Gastroesophageal sphincter (tissue), 4 donors: ENCODE measurements around the gene IRS2. TPM values are rescaled to one million over a fixed set of nuclear protein-coding genes. Genes with fewer than 3 reads are reported as not detected.

ENCODE experiments used
- ATAC-seq: fragments of 150-250 bp; one replicate; pipeline ENCODE4 v1.9.1; 2016; ENCODE audit warnings: mild to moderate bottlenecking, moderate library complexity
- H3K27ac ChIP-seq, 4 donors: fragments of 200-600 bp; sonication (generic) in 3 of 4; 1 replicate in 3 of 4; 2 replicates in 1 of 4; pipeline ENCODE4 v1.5.1; 2016 to 2019
- H3K27me3 ChIP-seq: fragments of 200-600 bp; sonication (generic); one replicate; pipeline ENCODE4 v1.5.1; 2019
- H3K36me3 ChIP-seq, 2 donors: fragments of 200-600 bp; sonication (generic); one replicate each; pipeline ENCODE4 v1.5.1; 2019; ENCODE audit warnings: control low read depth in 1 of 2
- H3K4me1 ChIP-seq, 3 donors: fragments of 200-600 bp; sonication (generic); 1 replicate in 2 of 3; 2 replicates in 1 of 3; pipeline ENCODE4 v1.5.1; 2016 to 2019; ENCODE audit warnings: control low read depth in 2 of 3
- H3K4me3 ChIP-seq, 2 donors: fragments of 200-600 bp; sonication (generic); one replicate each; pipeline ENCODE4 v1.5.1; 2019; ENCODE audit warnings: mild to moderate bottlenecking in 1 of 2, moderate library complexity in 1 of 2
- H3K9me3 ChIP-seq, 3 donors: fragments of 200-600 bp; sonication (generic); one replicate each; pipeline ENCODE4 v1.5.1; 2017 to 2019; ENCODE audit warnings: control low read depth in 2 of 3
- EP300 ChIP-seq: sonication (generic); formaldehyde crosslinking; IDR thresholded peaks from one replicate; pipeline ENCODE4 v1.6.1; 2017; ENCODE audit warnings: antibody characterized with exemption, mild to moderate bottlenecking
- POLR2A ChIP-seq, 2 donors: fragments of 450-650 bp; IDR thresholded peaks; one replicate each; pipeline ENCODE4 v1.6.1; 2017; ENCODE audit warnings: antibody characterized with exemption in 2 of 2, mild to moderate bottlenecking in 2 of 2, moderate library complexity in 1 of 2
- POLR2AphosphoS5 ChIP-seq: sonication (generic); formaldehyde crosslinking; IDR thresholded peaks from one replicate; pipeline ENCODE4 v1.6.1; 2017; ENCODE audit warnings: antibody characterized with exemption
- WGBS, 2 donors: methylation state at CpG; one replicate each; pipeline ENCODE4 v1.1.5; 2018; ENCODE audit warnings: low coverage in 1 of 2; 5-methylcytosine and 5-hydroxymethylcytosine counted together
- total RNA-seq, 4 donors: library from RNA; depleted of rRNA; stranded (reverse); fragments of >200 nt; gene quantifications; one replicate each; pipeline ENCODE4 v1.1.0, GENCODE V29; 2016
- TF ChIP-seq, protein P1 (sequence below), 4 experiments: fragments of 200-600 bp in 2 of 4; fragments of 450-650 bp in 2 of 4; sonication (generic) in 1 of 4; IDR thresholded peaks; one replicate each; pipeline ENCODE4 v1.5.1; 2017 to 2019; ENCODE audit warnings: antibody characterized with exemption in 4 of 4, mild to moderate bottlenecking in 2 of 4, moderate library complexity in 2 of 4

The IRS2 gene
- total RNA-seq, 4 donors from 2014 or later = 29.8 to 69.3 (median 49.4) TPM

DNA sequence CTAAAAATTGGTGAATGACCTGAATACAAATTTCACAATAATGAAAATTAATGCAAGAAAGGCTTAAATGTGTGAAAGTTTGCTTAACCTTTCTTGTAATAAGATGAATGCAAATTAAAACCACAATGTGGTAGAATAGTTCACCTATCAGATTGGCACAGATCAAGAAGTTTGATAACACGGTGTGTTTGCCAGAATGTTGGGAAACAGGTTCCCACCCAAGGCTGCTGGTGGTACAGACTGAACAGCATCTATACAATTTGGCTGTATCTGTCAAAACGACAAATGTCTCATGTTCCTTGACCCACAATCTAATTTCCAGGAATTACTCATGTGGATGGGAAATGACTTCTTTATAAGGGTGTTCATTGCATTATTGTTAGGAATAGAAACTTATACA is 8.6 kb upstream of the IRS2 start:
- Histone ChIP-seq H3K36me3 (no peaks in the 10 kb centered on the region), H3K9me3 (no peaks in the 10 kb centered on the region), H3K4me3 (no peak overlapping the region), H3K27me3 (no peaks in the 10 kb centered on the region), H3K27ac (no peak overlapping the region), H3K4me1 (peaks cover 0 to 13% (median 0%) of the 10 kb centered on the region in 3 donors)
- no peak for ATAC-seq
- WGBS, 2 donors = 41 to 61% methylated on average over 2 of the region's 2 CpGs
- TF ChIP-seq, protein P1, sequence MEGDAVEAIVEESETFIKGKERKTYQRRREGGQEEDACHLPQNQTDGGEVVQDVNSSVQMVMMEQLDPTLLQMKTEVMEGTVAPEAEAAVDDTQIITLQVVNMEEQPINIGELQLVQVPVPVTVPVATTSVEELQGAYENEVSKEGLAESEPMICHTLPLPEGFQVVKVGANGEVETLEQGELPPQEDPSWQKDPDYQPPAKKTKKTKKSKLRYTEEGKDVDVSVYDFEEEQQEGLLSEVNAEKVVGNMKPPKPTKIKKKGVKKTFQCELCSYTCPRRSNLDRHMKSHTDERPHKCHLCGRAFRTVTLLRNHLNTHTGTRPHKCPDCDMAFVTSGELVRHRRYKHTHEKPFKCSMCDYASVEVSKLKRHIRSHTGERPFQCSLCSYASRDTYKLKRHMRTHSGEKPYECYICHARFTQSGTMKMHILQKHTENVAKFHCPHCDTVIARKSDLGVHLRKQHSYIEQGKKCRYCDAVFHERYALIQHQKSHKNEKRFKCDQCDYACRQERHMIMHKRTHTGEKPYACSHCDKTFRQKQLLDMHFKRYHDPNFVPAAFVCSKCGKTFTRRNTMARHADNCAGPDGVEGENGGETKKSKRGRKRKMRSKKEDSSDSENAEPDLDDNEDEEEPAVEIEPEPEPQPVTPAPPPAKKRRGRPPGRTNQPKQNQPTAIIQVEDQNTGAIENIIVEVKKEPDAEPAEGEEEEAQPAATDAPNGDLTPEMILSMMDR (IDR thresholded peaks at IDR 0.05) = no peak
- TF ChIP-seq POLR2AphosphoS5 (no peak), EP300 (no peak), POLR2A (IDR thresholded peaks at IDR 0.05) (no peak)

GRCh38 chr13:109794095-109794494 is 7.7 kb upstream of the IRS2 start:
- no peak overlapping the region for H3K27ac ChIP-seq
- H3K4me1 ChIP-seq = peaks cover 0 to 22% (median 0%) of the 10 kb centered on the region in 3 donors
- no peaks in the 10 kb centered on the region for H3K36me3 ChIP-seq
- TF ChIP-seq POLR2AphosphoS5 (no peak), POLR2A (IDR thresholded peaks at IDR 0.05) (no peak), EP300 (no peak)
- TF ChIP-seq, protein P1 (IDR thresholded peaks at IDR 0.05) = no peak
- H3K4me3 ChIP-seq = no peak overlapping the region
- H3K27me3 ChIP-seq = no peaks in the 10 kb centered on the region
- H3K9me3 ChIP-seq = no peaks in the 10 kb centered on the region
- ATAC-seq = no peak
- 76 to 90% methylated on average over 6 to 9 of the region's 12 CpGs for WGBS, 2 donors

GRCh38 chr13:109792416-109793059 is 6.2 kb upstream of the IRS2 start:
- Histone ChIP-seq H3K36me3 (no peaks in the 10 kb centered on the region), H3K27ac (no peak overlapping the region), H3K9me3 (no peaks in the 10 kb centered on the region), H3K4me1 (peaks cover 0 to 38% (median 0%) of the 10 kb centered on the region in 3 donors), H3K27me3 (no peaks in the 10 kb centered on the region), H3K4me3 (no peak overlapping the region)
- WGBS, 2 donors = 76 to 91% methylated on average over 6 of the region's 6 CpGs
- ATAC-seq = no peak
- TF ChIP-seq EP300 = no peak

DNA sequence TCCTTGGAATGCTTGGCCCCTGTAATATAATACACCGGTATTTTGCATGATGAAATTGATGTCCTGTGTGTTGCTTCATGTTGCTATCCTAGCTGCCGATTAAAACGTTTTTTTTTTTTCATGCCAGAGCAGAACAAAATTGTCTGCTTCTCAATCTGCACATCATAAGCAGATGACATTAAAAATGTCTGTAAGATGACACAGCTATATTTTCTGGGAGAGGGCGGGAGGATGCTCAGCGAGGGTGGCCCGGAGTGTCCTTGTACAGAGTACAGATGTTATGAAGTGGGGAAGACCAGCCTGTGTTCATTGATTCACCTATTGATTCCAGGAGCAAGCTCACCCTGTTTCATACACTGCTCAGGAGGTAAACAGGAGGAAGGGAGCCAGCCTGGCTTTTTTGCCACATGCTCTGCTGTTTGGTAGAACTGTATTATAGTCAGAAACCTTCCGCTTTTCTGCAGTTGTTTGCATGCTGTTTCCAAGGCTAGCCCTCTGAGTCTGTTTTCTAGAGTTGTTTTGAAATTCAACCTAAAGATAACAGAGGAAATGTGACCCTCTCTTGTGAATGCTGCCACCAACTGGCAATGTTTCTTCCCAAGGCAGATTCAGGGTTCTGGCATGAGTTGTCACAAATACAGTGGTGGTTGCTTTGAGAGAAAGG is 4.7 kb upstream of the IRS2 start:
- ATAC-seq = no peak
- no peaks in the 10 kb centered on the region for H3K36me3 ChIP-seq
- H3K4me3 ChIP-seq = no peak overlapping the region
- H3K4me1 ChIP-seq = peaks cover 0 to 40% (median 0%) of the 10 kb centered on the region in 3 donors
- no peaks in the 10 kb centered on the region for H3K9me3 ChIP-seq
- TF ChIP-seq POLR2A (IDR thresholded peaks at IDR 0.05) (no peak), POLR2AphosphoS5 (no peak), EP300 (no peak)
- TF ChIP-seq, protein P1 (IDR thresholded peaks at IDR 0.05) = peak in 1 of 4 experiments; percentile 48
- no peaks in the 10 kb centered on the region for H3K27me3 ChIP-seq
- no peak overlapping the region for H3K27ac ChIP-seq
- WGBS, 2 donors = 60 to 69% methylated on average over 2 to 7 of the region's 7 CpGs

GRCh38 chr13:109790086-109790485 is 3.7 kb upstream of the IRS2 start:
- Histone ChIP-seq H3K9me3 (no peaks in the 10 kb centered on the region), H3K27ac (peak overlapping the region in 2 of 4 donors; percentile 95 to 98), H3K27me3 (no peaks in the 10 kb centered on the region), H3K4me3 (no peak overlapping the region), H3K4me1 (peaks cover 0 to 40% (median 0%) of the 10 kb centered on the region in 3 donors), H3K36me3 (no peaks in the 10 kb centered on the region)
- ATAC-seq = no peak
- 40 to 60% methylated on average over 1 of the region's 1 CpG for WGBS, 2 donors
- TF ChIP-seq EP300 = no peak
- TF ChIP-seq, protein P1 (IDR thresholded peaks at IDR 0.05) = no peak
- TF ChIP-seq POLR2AphosphoS5 = no peak
- TF ChIP-seq POLR2A (IDR thresholded peaks at IDR 0.05) = no peak
